A673 (cell line): ENCODE measurements around the gene ULK4. TPM values are rescaled to one million over a fixed set of nuclear protein-coding genes. Genes with fewer than 3 reads are reported as not detected.
A peak's percentile ranks its signal among the peaks of the same experiment; 100 is the strongest.
"Not testable (repeated sequence)": the region's sequence is repeated elsewhere in the genome, so short reads cannot be mapped to it uniquely, and the experiment has no call there.

Source experiments
- BruUV-seq: library from RNA; stranded (reverse); fragments of 400-500 nt; replicated peaks from 2 replicates; lab custom pipeline; 2021; lab: Mats Ljungman, UMichigan
- CTCF ChIA-PET: fragments of 300-600 bp; sonication (Branson Sonifier 250); formaldehyde crosslinking; loops from one replicate; lab custom pipeline; 2022; ENCODE audit warnings: antibody characterized with exemption; lab: Charles Lee
- POLR2A ChIA-PET: fragments of 300-600 bp; sonication (Branson Sonifier 250); formaldehyde crosslinking; loops from one replicate; lab custom pipeline; 2022; ENCODE audit warnings: antibody characterized with exemption; ENCODE audit not compliant: low non-redundant PET; lab: Charles Lee
- DNase-seq: peaks from one replicate; pipeline ENCODE4 v3.0.0-alpha.2; 2015; ENCODE audit warnings: low spot score
- H3K27ac ChIP-seq: fragments of 200-600 bp; sonication (generic); 2 replicates; pipeline ENCODE4 v1.5.1; 2016; ENCODE audit warnings: mixed run types, low read depth, mild to moderate bottlenecking, mixed read lengths, antibody characterized with exemption, low read length; ENCODE audit not compliant: poor library complexity, severe bottlenecking
- H3K27me3 ChIP-seq: fragments of 200-600 bp; sonication (generic); replicated peaks from 2 replicates; pipeline ENCODE4 v1.6.1; 2017; ENCODE audit warnings: mixed run types, low read depth, mild to moderate bottlenecking, mixed read lengths, antibody characterized with exemption, low read length; ENCODE audit not compliant: insufficient read depth, poor library complexity
- H3K36me3 ChIP-seq: fragments of 200-600 bp; sonication (generic); 2 replicates; pipeline ENCODE4 v1.6.1; 2016; ENCODE audit warnings: mixed run types, mild to moderate bottlenecking, mixed read lengths, antibody characterized with exemption, low read length; ENCODE audit not compliant: insufficient read depth, poor library complexity, severe bottlenecking
- H3K4me1 ChIP-seq: fragments of 200-600 bp; sonication (generic); 2 replicates; pipeline ENCODE4 v1.6.1; 2017; ENCODE audit warnings: mixed run types, mild to moderate bottlenecking, mixed read lengths, antibody characterized with exemption, low read length; ENCODE audit not compliant: insufficient read depth, poor library complexity, severe bottlenecking
- H3K4me3 ChIP-seq: fragments of 200-600 bp; sonication (generic); 2 replicates; pipeline ENCODE4 v1.5.1; 2016; ENCODE audit warnings: low read depth, mixed run types, mild to moderate bottlenecking, mixed read lengths, low read length; ENCODE audit not compliant: poor library complexity, severe bottlenecking
- H3K9me3 ChIP-seq: fragments of 200-600 bp; sonication (generic); 2 replicates; pipeline ENCODE4 v1.6.1; 2016; ENCODE audit warnings: mixed run types, low read depth, mild to moderate bottlenecking, mixed read lengths, antibody characterized with exemption, low read length; ENCODE audit not compliant: poor library complexity, severe bottlenecking
- CTCF ChIP-seq: fragments of 300-800, 200-600 bp; sonication (generic); conservative IDR thresholded peaks from 2 replicates; pipeline ENCODE4 v1.5.1; 2017; ENCODE audit warnings: low read depth, mild to moderate bottlenecking, antibody characterized with exemption, low read length, moderate library complexity, mixed read lengths
- EZH2 ChIP-seq: fragments of 200-600 bp; sonication (generic); IDR thresholded peaks from 2 replicates; pipeline ENCODE4 v1.6.1; 2017; ENCODE audit warnings: borderline replicate concordance, low read depth, mild to moderate bottlenecking, mixed read lengths, antibody characterized with exemption, low read length; ENCODE audit not compliant: poor library complexity, severe bottlenecking
- intact Hi-C: fragments of 100-400 bp; cut with micrococcal nuclease; formaldehyde crosslinking; loops from one replicate; pipeline ENCODE4 v1.10.0; 2022; ENCODE audit not compliant: unreplicated experiment
- total RNA-seq: library from RNA; stranded (reverse); gene quantifications from 2 replicates; pipeline ENCODE4 v1.2.3, GENCODE V29; 2021

The ULK4 gene
- total RNA-seq, 1 experiment from 2014 or later, result 7.4 TPM

GRCh38 chr3:41715376-41715775 is 246.5 kb downstream of the ULK4 start:
- POLR2A ChIA-PET, result no interaction called here
- no peaks in the 10 kb centered on the region for H3K27me3 ChIP-seq
- TF ChIP-seq CTCF, result no peak
- TF ChIP-seq EZH2, result no peak
- CTCF ChIA-PET, result no interaction called here
- intact Hi-C loops, result no loop called here
- no peaks in the 10 kb centered on the region for H3K36me3 ChIP-seq
- no peak overlapping the region for H3K27ac ChIP-seq
- no TSS peak for BruUV-seq
- no peaks in the 10 kb centered on the region for H3K9me3 ChIP-seq
- peaks cover 14% of the 10 kb centered on the region for H3K4me1 ChIP-seq
- H3K4me3 ChIP-seq, result no peak overlapping the region
- DNase-seq, result no peak

GRCh38 chr3:41711651-41712050 is 250.3 kb downstream of the ULK4 start:
- H3K36me3 ChIP-seq, result no peaks in the 10 kb centered on the region
- no peaks in the 10 kb centered on the region for H3K9me3 ChIP-seq
- H3K4me3 ChIP-seq, result no peak overlapping the region
- no peak for TF ChIP-seq EZH2
- no peak for TF ChIP-seq CTCF
- intact Hi-C loops, result no loop called here
- no TSS peak for BruUV-seq
- POLR2A ChIA-PET, result no interaction called here
- H3K27ac ChIP-seq, result peak overlapping the region; percentile 63
- CTCF ChIA-PET, result no interaction called here
- peaks cover 14% of the 10 kb centered on the region for H3K4me1 ChIP-seq
- no peaks in the 10 kb centered on the region for H3K27me3 ChIP-seq
- peak; percentile 80 for DNase-seq

GRCh38 chr3:41710646-41711388 is 251.1 kb downstream of the ULK4 start:
- Histone ChIP-seq H3K4me3 (no peak overlapping the region), H3K9me3 (no peaks in the 10 kb centered on the region), H3K4me1 (peaks cover 14% of the 10 kb centered on the region), H3K36me3 (no peaks in the 10 kb centered on the region), H3K27me3 (no peaks in the 10 kb centered on the region), H3K27ac (peak overlapping the region; percentile 63)
- peak; percentile 20 for DNase-seq
- no TSS peak for BruUV-seq
- intact Hi-C loops, result no loop called here
- ChIA-PET CTCF (no interaction called here), POLR2A (no interaction called here)
- TF ChIP-seq CTCF (no peak), EZH2 (no peak)

- H3K27ac ChIP-seq, H3K36me3 ChIP-seq, H3K4me3 ChIP-seq, intact Hi-C loops, H3K27me3 ChIP-seq, BruUV-seq, H3K9me3 ChIP-seq, DNase-seq, POLR2A ChIA-PET, CTCF ChIA-PET: not testable (repeated sequence)
- H3K4me1 ChIP-seq, result peaks cover 14% of the 10 kb centered on the region
These were observed 252.7 kb downstream of the ULK4 start for GRCh38 chr3:41709213-41709612.
